ENCODE measurements around the gene SPATA20.

SPATA20 gene

GRCh38 chr17:50520483-50520882 is 26.5 kb upstream of the SPATA20 start:
- no peaks in the 10 kb centered on the region for H3K27me3 ChIP-seq (ENCODE audit: control insufficient read depth, insufficient read depth, low read length, poor library complexity, severe bottlenecking)
- H3K36me3 ChIP-seq (ENCODE audit: control insufficient read depth, insufficient read depth, low read length), result no peaks in the 10 kb centered on the region
- H3K4me1 ChIP-seq (ENCODE audit: control insufficient read depth, insufficient read depth, low read length), result peaks cover 9% of the 10 kb centered on the region
- H3K4me3 ChIP-seq (ENCODE audit: insufficient read depth, low read depth, low read length), result no peak overlapping the region
- H3K27ac ChIP-seq (ENCODE audit: insufficient read depth, low read depth, low read length, poor library complexity, severe bottlenecking), result no peak overlapping the region
- H3K9me3 ChIP-seq (ENCODE audit: control insufficient read depth, low read length), result no peaks in the 10 kb centered on the region
- 93 to 94% methylated on average over 2 of the region's 2 CpGs for WGBS, 2 experiments

- no peaks in the 10 kb centered on the region for H3K36me3 ChIP-seq (ENCODE audit: control insufficient read depth, insufficient read depth, low read length)
- no peak overlapping the region for H3K4me3 ChIP-seq (ENCODE audit: insufficient read depth, low read depth, low read length)
- no peaks in the 10 kb centered on the region for H3K27me3 ChIP-seq (ENCODE audit: control insufficient read depth, insufficient read depth, low read length, poor library complexity, severe bottlenecking)
- peaks cover 8% of the 10 kb centered on the region for H3K4me1 ChIP-seq (ENCODE audit: control insufficient read depth, insufficient read depth, low read length)
- no peaks in the 10 kb centered on the region for H3K9me3 ChIP-seq (ENCODE audit: control insufficient read depth, low read length)
- 88 to 91% methylated on average over 2 of the region's 2 CpGs for WGBS, 2 experiments
- no peak overlapping the region for H3K27ac ChIP-seq (ENCODE audit: insufficient read depth, low read depth, low read length, poor library complexity, severe bottlenecking)
These were observed 25.5 kb upstream of the SPATA20 start for GRCh38 chr17:50521514-50521913.

DNA sequence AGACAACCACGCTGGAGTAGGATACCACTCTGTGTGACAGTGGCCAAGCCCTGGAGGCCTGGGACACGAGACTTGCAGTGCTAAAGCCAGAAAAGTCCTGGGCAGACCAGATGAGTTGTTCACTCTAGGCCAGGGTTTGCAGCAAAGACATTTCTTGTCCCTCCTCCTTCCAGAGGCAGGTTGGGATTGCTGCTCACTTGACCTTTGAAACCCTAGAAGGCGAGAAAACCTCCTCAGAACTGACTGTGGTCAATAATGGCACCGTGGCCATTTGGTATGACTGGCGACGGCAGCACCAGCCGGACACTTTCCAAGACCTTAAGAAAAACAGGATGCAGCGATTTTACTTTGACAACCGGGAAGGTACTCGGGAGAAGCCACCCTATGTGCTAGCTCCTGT is 24.2 kb upstream of the SPATA20 start:
- Histone ChIP-seq H3K4me1 (ENCODE audit: control insufficient read depth, insufficient read depth, low read length) (peaks cover 8% of the 10 kb centered on the region), H3K36me3 (ENCODE audit: control insufficient read depth, insufficient read depth, low read length) (no peaks in the 10 kb centered on the region), H3K27me3 (ENCODE audit: control insufficient read depth, insufficient read depth, low read length, poor library complexity, severe bottlenecking) (no peaks in the 10 kb centered on the region), H3K27ac (ENCODE audit: insufficient read depth, low read depth, low read length, poor library complexity, severe bottlenecking) (no peak overlapping the region), H3K4me3 (ENCODE audit: insufficient read depth, low read depth, low read length) (no peak overlapping the region), H3K9me3 (ENCODE audit: control insufficient read depth, low read length) (no peaks in the 10 kb centered on the region)
- WGBS, 2 experiments, result 95 to 96% methylated on average over 10 of the region's 10 CpGs

- WGBS, 2 experiments, result 93 to 95% methylated on average over 2 of the region's 2 CpGs
- H3K4me3 ChIP-seq (ENCODE audit: insufficient read depth, low read depth, low read length), result no peak overlapping the region
- H3K27ac ChIP-seq (ENCODE audit: insufficient read depth, low read depth, low read length, poor library complexity, severe bottlenecking), result no peak overlapping the region
- no peaks in the 10 kb centered on the region for H3K36me3 ChIP-seq (ENCODE audit: control insufficient read depth, insufficient read depth, low read length)
- H3K27me3 ChIP-seq (ENCODE audit: control insufficient read depth, insufficient read depth, low read length, poor library complexity, severe bottlenecking), result no peaks in the 10 kb centered on the region
- H3K4me1 ChIP-seq (ENCODE audit: control insufficient read depth, insufficient read depth, low read length), result peaks cover 8% of the 10 kb centered on the region
- no peaks in the 10 kb centered on the region for H3K9me3 ChIP-seq (ENCODE audit: control insufficient read depth, low read length)
These were observed 23.8 kb upstream of the SPATA20 start for GRCh38 chr17:50523208-50523607.

DNA sequence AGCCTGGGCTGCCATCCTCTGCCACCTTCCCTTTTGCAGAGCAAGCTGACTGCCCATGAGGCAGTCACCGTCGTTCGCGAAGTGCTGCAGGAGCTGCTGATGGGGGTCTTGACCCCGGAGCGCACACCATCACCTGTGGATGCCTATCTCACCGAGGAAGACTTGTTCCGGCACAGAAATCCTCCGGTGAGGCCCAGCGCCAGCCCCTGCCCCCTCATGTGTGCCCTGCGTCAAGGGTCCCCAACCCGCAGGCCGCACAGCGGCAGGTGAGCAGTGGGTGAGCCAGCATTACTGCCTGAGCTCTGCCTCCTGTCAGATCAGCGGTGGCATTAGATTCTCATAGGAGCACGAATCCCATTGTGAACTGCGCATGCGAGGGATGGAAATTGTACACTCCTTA is 22.1 kb upstream of the SPATA20 start:
- H3K9me3 ChIP-seq (ENCODE audit: control insufficient read depth, low read length), result no peaks in the 10 kb centered on the region
- WGBS, 2 experiments, result 95 to 97% methylated on average over 18 of the region's 18 CpGs
- H3K27ac ChIP-seq (ENCODE audit: insufficient read depth, low read depth, low read length, poor library complexity, severe bottlenecking), result no peak overlapping the region
- H3K36me3 ChIP-seq (ENCODE audit: control insufficient read depth, insufficient read depth, low read length), result no peaks in the 10 kb centered on the region
- H3K27me3 ChIP-seq (ENCODE audit: control insufficient read depth, insufficient read depth, low read length, poor library complexity, severe bottlenecking), result no peaks in the 10 kb centered on the region
- no peak overlapping the region for H3K4me3 ChIP-seq (ENCODE audit: insufficient read depth, low read depth, low read length)
- no peaks in the 10 kb centered on the region for H3K4me1 ChIP-seq (ENCODE audit: control insufficient read depth, insufficient read depth, low read length)

- no peak overlapping the region for H3K27ac ChIP-seq (ENCODE audit: insufficient read depth, low read depth, low read length, poor library complexity, severe bottlenecking)
- WGBS, 2 experiments, result 45 to 47% methylated on average over 5 of the region's 5 CpGs
- H3K4me3 ChIP-seq (ENCODE audit: insufficient read depth, low read depth, low read length), result no peak overlapping the region
- H3K27me3 ChIP-seq (ENCODE audit: control insufficient read depth, insufficient read depth, low read length, poor library complexity, severe bottlenecking), result peaks cover 13% of the 10 kb centered on the region
- H3K9me3 ChIP-seq (ENCODE audit: control insufficient read depth, low read length), result no peaks in the 10 kb centered on the region
- H3K36me3 ChIP-seq (ENCODE audit: control insufficient read depth, insufficient read depth, low read length), result no peaks in the 10 kb centered on the region
- peaks cover 4% of the 10 kb centered on the region for H3K4me1 ChIP-seq (ENCODE audit: control insufficient read depth, insufficient read depth, low read length)
These were observed 19.7 kb upstream of the SPATA20 start for GRCh38 chr17:50527155-50527762.

DNA sequence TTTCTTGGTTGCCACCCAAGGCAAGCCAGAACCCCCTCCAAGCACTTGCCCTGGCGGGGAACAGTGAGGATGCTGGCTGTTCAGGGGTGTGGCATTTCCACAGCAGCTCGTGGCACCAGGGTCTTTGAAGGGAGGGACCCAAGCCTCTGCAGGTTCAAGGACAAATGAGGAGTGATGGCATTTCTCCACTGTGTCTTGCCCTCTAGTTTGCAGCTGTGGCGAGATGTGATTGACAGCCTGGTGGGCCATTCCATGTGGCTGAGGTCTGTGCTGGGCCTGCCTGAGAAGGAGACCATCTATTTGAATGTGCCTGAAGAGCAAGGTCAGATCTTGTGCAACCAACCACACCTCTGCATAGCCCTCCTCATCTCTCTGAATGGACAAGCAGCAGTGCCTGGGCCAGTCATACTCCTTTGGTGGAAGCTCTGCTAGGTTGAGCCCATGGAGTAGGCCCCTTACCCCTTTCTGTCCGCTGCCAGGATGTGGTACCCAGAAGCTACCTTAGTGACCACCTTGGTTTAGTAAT is 19.0 kb upstream of the SPATA20 start:
- no peak overlapping the region for H3K4me3 ChIP-seq (ENCODE audit: insufficient read depth, low read depth, low read length)
- H3K27ac ChIP-seq (ENCODE audit: insufficient read depth, low read depth, low read length, poor library complexity, severe bottlenecking), result no peak overlapping the region
- no peaks in the 10 kb centered on the region for H3K36me3 ChIP-seq (ENCODE audit: control insufficient read depth, insufficient read depth, low read length)
- 47 to 49% methylated on average over 4 of the region's 4 CpGs for WGBS, 2 experiments
- peaks cover 12% of the 10 kb centered on the region for H3K4me1 ChIP-seq (ENCODE audit: control insufficient read depth, insufficient read depth, low read length)
- H3K9me3 ChIP-seq (ENCODE audit: control insufficient read depth, low read length), result no peaks in the 10 kb centered on the region
- peaks cover 20% of the 10 kb centered on the region for H3K27me3 ChIP-seq (ENCODE audit: control insufficient read depth, insufficient read depth, low read length, poor library complexity, severe bottlenecking)

GRCh38 chr17:50529849-50530248 is 17.1 kb upstream of the SPATA20 start:
- peaks cover 39% of the 10 kb centered on the region for H3K27me3 ChIP-seq (ENCODE audit: control insufficient read depth, insufficient read depth, low read length, poor library complexity, severe bottlenecking)
- WGBS, 2 experiments, result 95 to 96% methylated on average over 7 of the region's 7 CpGs
- no peak overlapping the region for H3K27ac ChIP-seq (ENCODE audit: insufficient read depth, low read depth, low read length, poor library complexity, severe bottlenecking)
- H3K36me3 ChIP-seq (ENCODE audit: control insufficient read depth, insufficient read depth, low read length), result no peaks in the 10 kb centered on the region
- no peak overlapping the region for H3K4me3 ChIP-seq (ENCODE audit: insufficient read depth, low read depth, low read length)
- H3K9me3 ChIP-seq (ENCODE audit: control insufficient read depth, low read length), result no peaks in the 10 kb centered on the region
- H3K4me1 ChIP-seq (ENCODE audit: control insufficient read depth, insufficient read depth, low read length), result peaks cover 23% of the 10 kb centered on the region

- Histone ChIP-seq H3K4me1 (ENCODE audit: control insufficient read depth, insufficient read depth, low read length) (peaks cover 23% of the 10 kb centered on the region), H3K27me3 (ENCODE audit: control insufficient read depth, insufficient read depth, low read length, poor library complexity, severe bottlenecking) (peaks cover 42% of the 10 kb centered on the region), H3K9me3 (ENCODE audit: control insufficient read depth, low read length) (no peaks in the 10 kb centered on the region), H3K27ac (ENCODE audit: insufficient read depth, low read depth, low read length, poor library complexity, severe bottlenecking) (no peak overlapping the region), H3K4me3 (ENCODE audit: insufficient read depth, low read depth, low read length) (no peak overlapping the region), H3K36me3 (ENCODE audit: control insufficient read depth, insufficient read depth, low read length) (no peaks in the 10 kb centered on the region)
- 86 to 90% methylated on average over 6 of the region's 6 CpGs for WGBS, 2 experiments
These were observed 15.4 kb upstream of the SPATA20 start for GRCh38 chr17:50531428-50532025.

DNA sequence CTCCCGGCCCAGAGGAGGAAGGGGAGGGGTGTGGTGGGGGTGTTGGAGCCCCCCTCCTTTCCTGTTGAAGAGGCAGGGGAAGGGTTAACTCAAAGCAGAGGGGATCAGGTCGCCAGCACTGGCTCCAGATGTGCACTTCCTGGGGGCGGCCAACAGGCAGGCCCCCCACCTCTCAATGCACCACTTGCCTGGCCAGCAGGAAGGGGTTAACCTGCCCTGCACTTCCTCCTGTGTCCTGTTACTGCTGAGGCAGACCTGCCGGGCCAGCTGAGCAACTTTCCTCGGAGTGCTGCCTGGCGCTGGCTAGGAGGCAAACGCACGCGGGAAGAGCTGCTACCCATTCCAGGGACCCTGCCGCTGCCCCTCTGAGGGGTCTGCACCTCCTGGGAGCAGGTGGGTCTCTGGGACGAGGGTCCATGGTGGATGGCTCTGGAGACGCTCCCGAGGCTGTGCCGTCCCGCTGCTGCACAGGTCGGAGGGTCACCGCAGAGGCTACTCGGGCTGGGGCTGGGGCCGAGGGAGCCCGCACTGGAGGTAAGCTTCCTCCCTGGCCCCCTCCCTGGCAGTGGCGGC is 14.4 kb upstream of the SPATA20 start, which contains the start of gene EPN3:
EPN3 (plus strand) TSS at position 284 of the 573 bp plus-strand sequence. CDS start 3,822 bp downstream, outside the sequence.
- Histone ChIP-seq H3K4me3 (ENCODE audit: insufficient read depth, low read depth, low read length) (peak within 1 kb of the TSS; percentile 20), H3K36me3 (ENCODE audit: control insufficient read depth, insufficient read depth, low read length) (no peaks in the 10 kb centered on the region), H3K27me3 (ENCODE audit: control insufficient read depth, insufficient read depth, low read length, poor library complexity, severe bottlenecking) (peaks cover 42% of the 10 kb centered on the region)

More for the DNA sequence above, 14.4 kb upstream of the SPATA20 start, which contains the start of gene EPN3:
- peaks cover 23% of the 10 kb centered on the region for H3K4me1 ChIP-seq (ENCODE audit: control insufficient read depth, insufficient read depth, low read length)
- 1% methylated on average over 20 to 21 of the region's 21 CpGs for WGBS, 2 experiments
- no peaks in the 10 kb centered on the region for H3K9me3 ChIP-seq (ENCODE audit: control insufficient read depth, low read length)
- no peak within 1 kb of the TSS for H3K27ac ChIP-seq (ENCODE audit: insufficient read depth, low read depth, low read length, poor library complexity, severe bottlenecking)
